PC-9 (cell line): ENCODE results near the gene DDR1. TPM values are rescaled to one million over a fixed set of nuclear protein-coding genes. Genes with fewer than 3 reads are reported as not detected.

Experiments used
- BruUV-seq: library from RNA; stranded (reverse); fragments of 400-500 nt; replicated peaks from 2 replicates; lab custom pipeline; 2021; lab: Mats Ljungman, UMichigan
- CTCF ChIA-PET: fragments of 300-600 bp; sonication (Branson Sonifier 250); formaldehyde crosslinking; loops from one replicate; lab custom pipeline; 2022; ENCODE audit warnings: antibody characterized with exemption; lab: Charles Lee
- POLR2A ChIA-PET: fragments of 300-600 bp; sonication (Branson Sonifier 250); formaldehyde crosslinking; loops from one replicate; lab custom pipeline; 2022; ENCODE audit warnings: antibody characterized with exemption; ENCODE audit not compliant: unreplicated experiment; lab: Charles Lee
- DNase-seq, 2 experiments: peaks; one replicate each; pipeline versions ENCODE4 v3.0.0 to v3.0.0-alpha.2; 2015 to 2022; ENCODE audit warnings: mixed read lengths in 1 of 2
- H2AFZ ChIP-seq: fragments of 200-600 bp; sonication (generic); 2 replicates; pipeline ENCODE4 v1.8.1; 2017; ENCODE audit warnings: antibody characterized with exemption
- H3F3A ChIP-seq: fragments of 200-600 bp; sonication (generic); 2 replicates; pipeline ENCODE4 v1.8.1; 2017; ENCODE audit warnings: antibody characterized with exemption, mild to moderate bottlenecking, low read depth; ENCODE audit not compliant: insufficient read depth
- H3K27ac ChIP-seq: fragments of 200-600 bp; sonication (generic); 2 replicates; pipeline ENCODE4 v1.6.1; 2016; ENCODE audit warnings: mixed run types
- H3K27me3 ChIP-seq: fragments of 200-600 bp; sonication (generic); 2 replicates; pipeline ENCODE4 v1.6.1; 2016; ENCODE audit warnings: low read depth, mixed run types; ENCODE audit not compliant: insufficient read depth
- H3K36me3 ChIP-seq: fragments of 200-600 bp; sonication (generic); 2 replicates; pipeline ENCODE4 v1.6.1; 2016; ENCODE audit warnings: low read depth, mixed run types
- H3K4me1 ChIP-seq: fragments of 200-600 bp; sonication (generic); replicated peaks from 2 replicates; pipeline ENCODE4 v1.6.1; 2016; ENCODE audit warnings: mixed run types; ENCODE audit not compliant: insufficient read depth
- H3K4me2 ChIP-seq: fragments of 200-600 bp; sonication (generic); 2 replicates; pipeline ENCODE4 v1.6.1; 2017; ENCODE audit warnings: mixed run types
- H3K4me3 ChIP-seq: fragments of 200-600 bp; sonication (generic); 2 replicates; pipeline ENCODE4 v1.6.1; 2016; ENCODE audit warnings: mixed run types
- H3K79me2 ChIP-seq: fragments of 200-600 bp; sonication (generic); 2 replicates; pipeline ENCODE4 v1.6.1; 2017; ENCODE audit warnings: low read depth, mixed run types
- H3K9me2 ChIP-seq: fragments of 200-600 bp; sonication (generic); 2 replicates; pipeline ENCODE4 v1.8.1; 2017; ENCODE audit warnings: mild to moderate bottlenecking; ENCODE audit not compliant: insufficient read depth
- H3K9me3 ChIP-seq: fragments of 200-600 bp; sonication (generic); 2 replicates; pipeline ENCODE4 v1.8.1; 2016; ENCODE audit warnings: low read depth; ENCODE audit not compliant: insufficient read depth
- H4K20me1 ChIP-seq: fragments of 200-600 bp; sonication (generic); 2 replicates; pipeline ENCODE4 v1.8.1; 2017; ENCODE audit not compliant: insufficient read depth
- CTCF ChIP-seq: fragments of 200-600 bp; sonication (generic); conservative IDR thresholded peaks from 2 replicates; pipeline ENCODE4 v1.6.1; 2017; ENCODE audit warnings: mixed run types, antibody characterized with exemption, mild to moderate bottlenecking, moderate library complexity
- EZH2 ChIP-seq: fragments of 200-600 bp; sonication (generic); IDR thresholded peaks from 2 replicates; pipeline ENCODE4 v1.8.0; 2017; ENCODE audit warnings: antibody characterized with exemption, low read depth
- intact Hi-C: fragments of 100-400 bp; cut with micrococcal nuclease; formaldehyde crosslinking; loops from one replicate; pipeline ENCODE4 v1.10.0; 2022; ENCODE audit not compliant: unreplicated experiment
- total RNA-seq: library from RNA; stranded (reverse); gene quantifications from 2 replicates; pipeline ENCODE4 v1.2.3, GENCODE V29; 2021

DDR1 gene
- total RNA-seq, 1 experiment from 2014 or later = 267 TPM

GRCh38 chr6:30935018-30935417 is 50.7 kb downstream of the DDR1 start:
- no TSS peak for BruUV-seq
- no peak overlapping the region for H3K27ac ChIP-seq
- H3K4me3 ChIP-seq = no peak overlapping the region
- no peaks in the 10 kb centered on the region for H3K79me2 ChIP-seq
- no peaks in the 10 kb centered on the region for H3K9me3 ChIP-seq
- no peaks in the 10 kb centered on the region for H3F3A ChIP-seq
- H3K9me2 ChIP-seq = no peaks in the 10 kb centered on the region
- H3K4me2 ChIP-seq = no peak overlapping the region
- H4K20me1 ChIP-seq = no peaks in the 10 kb centered on the region
- H3K27me3 ChIP-seq = no peaks in the 10 kb centered on the region
- H3K4me1 ChIP-seq = peaks cover 24% of the 10 kb centered on the region
- ChIA-PET POLR2A (interaction anchor here (0.6 kb wide), 1 partner anchor 25 kb away, joined by 3 read pairs; no protein-coding TSS in a partner anchor), CTCF (no interaction called here)
- intact Hi-C loops = no loop called here
- TF ChIP-seq EZH2 = no peak
- no peak for TF ChIP-seq CTCF
- peak overlapping the region; percentile 40; the same call in 1 of the 2 replicates for H2AFZ ChIP-seq
- no peaks in the 10 kb centered on the region for H3K36me3 ChIP-seq
- DNase-seq = no peak

- Histone ChIP-seq H3K4me2 (no peak overlapping the region), H3K27me3 (no peaks in the 10 kb centered on the region), H3K4me1 (peaks cover 15% of the 10 kb centered on the region; the same call in 1 of the 2 replicates), H3K4me3 (no peak overlapping the region), H3F3A (no peaks in the 10 kb centered on the region), H3K79me2 (no peaks in the 10 kb centered on the region), H4K20me1 (no peaks in the 10 kb centered on the region), H2AFZ (no peak overlapping the region), H3K27ac (no peak overlapping the region), H3K9me2 (no peaks in the 10 kb centered on the region), H3K9me3 (no peaks in the 10 kb centered on the region), H3K36me3 (no peaks in the 10 kb centered on the region)
- POLR2A ChIA-PET = no interaction called here
- no TSS peak for BruUV-seq
- intact Hi-C loops = no loop called here
- CTCF ChIA-PET = no interaction called here
- TF ChIP-seq EZH2 (no peak), CTCF (no peak)
- no peak for DNase-seq
These were observed 52.9 kb downstream of the DDR1 start for GRCh38 chr6:30937265-30937664.

- DNase-seq = peak in 1 of 2 experiments; percentile 40
- no TSS peak for BruUV-seq
- no peaks in the 10 kb centered on the region for H3K9me2 ChIP-seq
These were observed 54.4 kb downstream of the DDR1 start for GRCh38 chr6:30938730-30939129.

More at GRCh38 chr6:30938730-30939129, 54.4 kb downstream of the DDR1 start:
- Histone ChIP-seq H3K36me3 (no peaks in the 10 kb centered on the region), H4K20me1 (no peaks in the 10 kb centered on the region), H3K4me2 (no peak overlapping the region), H3K79me2 (no peaks in the 10 kb centered on the region), H3K4me1 (peaks cover 17% of the 10 kb centered on the region; the same call in 1 of the 2 replicates), H3K27ac (no peak overlapping the region), H3K4me3 (no peak overlapping the region), H3K27me3 (no peaks in the 10 kb centered on the region), H3F3A (peaks cover 5% of the 10 kb centered on the region; the same call in 1 of the 2 replicates), H2AFZ (no peak overlapping the region), H3K9me3 (no peaks in the 10 kb centered on the region)
- intact Hi-C loops = no loop called here
- POLR2A ChIA-PET = no interaction called here
- CTCF ChIA-PET = interaction anchor here (0.8 to 0.9 kb wide), 2 partner anchors 105 to 132 kb away, joined by 3 read pairs; no protein-coding TSS in a partner anchor
- no peak for TF ChIP-seq EZH2
- no peak for TF ChIP-seq CTCF
